HG03103 (cell line): ENCODE measurements around the gene PAXIP1.
"Not testable (repeated sequence)": the region's sequence is repeated elsewhere in the genome, so short reads cannot be mapped to it uniquely, and the experiment has no call there.

Source experiments
- ATAC-seq: cut with Tn5 transposase; IDR thresholded peaks from one replicate; pipeline ENCODE4 v1.9.1; 2021; ENCODE audit warnings: low read depth; ENCODE audit not compliant: unreplicated experiment

The PAXIP1 gene

DNA sequence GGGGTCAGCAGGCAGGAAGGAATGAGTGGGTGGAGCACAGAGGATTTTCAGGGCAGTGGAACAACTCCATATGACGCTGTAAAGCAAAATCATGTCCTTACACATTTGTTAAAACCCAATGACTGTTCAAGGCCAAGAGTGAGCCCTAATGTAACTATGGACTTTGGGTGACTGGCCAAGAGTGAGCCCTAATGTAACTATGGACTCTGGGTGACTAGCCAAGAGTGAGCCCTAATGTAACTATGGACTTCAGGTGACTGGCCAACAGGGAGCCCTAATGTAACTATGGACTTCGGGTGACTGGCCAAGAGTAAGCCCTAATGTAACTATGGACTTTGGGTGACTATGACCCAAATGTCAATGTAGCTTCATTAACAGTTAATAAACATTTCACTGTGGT is 52.0 kb downstream of the PAXIP1 start:
- ATAC-seq = no peak

DNA sequence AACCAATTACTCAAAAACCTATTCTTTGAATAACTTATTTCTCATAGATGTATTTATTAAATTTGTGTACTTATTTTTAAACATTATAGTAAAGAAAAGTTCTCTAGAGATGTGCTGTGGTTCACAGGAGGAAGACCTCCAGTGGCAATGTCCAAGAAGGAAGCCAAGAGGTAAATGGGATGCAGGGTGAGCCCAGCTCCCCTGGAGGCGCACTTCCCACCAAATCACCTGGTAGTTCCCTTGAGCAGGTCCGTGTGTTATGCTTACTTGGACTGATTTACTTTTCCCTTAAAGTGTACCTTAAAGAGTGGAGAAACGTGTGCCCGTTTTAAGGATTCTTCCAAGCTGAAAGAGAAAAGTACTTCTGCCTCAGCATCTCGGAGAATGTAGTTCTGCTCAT is 55.3 kb downstream of the PAXIP1 start:
- ATAC-seq = no peak

DNA sequence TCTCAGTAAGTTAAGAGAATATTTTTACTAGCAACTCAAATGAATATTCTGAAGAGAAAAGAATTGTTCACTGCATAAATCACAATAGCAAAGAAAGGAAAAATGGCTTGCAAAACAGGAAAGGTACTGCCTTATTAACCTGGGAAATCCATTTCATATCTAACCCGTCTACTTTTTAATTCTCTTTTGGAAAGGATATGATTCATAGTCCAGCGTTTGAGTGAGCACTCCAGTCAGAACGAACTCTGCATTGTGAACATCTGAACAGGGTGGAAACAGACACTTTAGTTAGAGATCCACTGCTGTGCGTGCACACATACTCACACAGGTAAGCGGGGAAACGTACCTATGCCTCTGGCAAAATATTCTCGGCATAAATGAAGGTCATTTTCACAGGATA is 56.8 kb downstream of the PAXIP1 start:
- no peak for ATAC-seq

DNA sequence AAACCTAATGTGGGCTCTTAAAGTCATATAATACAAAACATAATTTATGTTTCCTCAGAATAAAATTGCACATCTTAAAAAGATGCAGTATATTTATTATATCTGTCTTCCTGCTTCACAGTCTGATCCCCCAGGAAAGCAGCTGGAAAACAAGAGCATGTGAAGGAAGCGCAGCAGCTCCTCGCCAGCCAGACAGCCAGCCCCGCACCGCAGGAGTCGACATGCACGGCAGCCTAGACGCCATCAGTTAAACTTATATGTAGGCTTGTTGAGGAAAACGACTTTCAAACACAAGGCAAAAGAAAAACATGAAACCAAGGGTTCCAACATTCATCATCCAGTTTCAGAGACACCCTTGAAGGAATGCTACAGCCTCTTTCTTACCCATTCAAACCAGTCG is 59.0 kb downstream of the PAXIP1 start:
- ATAC-seq = no peak

DNA sequence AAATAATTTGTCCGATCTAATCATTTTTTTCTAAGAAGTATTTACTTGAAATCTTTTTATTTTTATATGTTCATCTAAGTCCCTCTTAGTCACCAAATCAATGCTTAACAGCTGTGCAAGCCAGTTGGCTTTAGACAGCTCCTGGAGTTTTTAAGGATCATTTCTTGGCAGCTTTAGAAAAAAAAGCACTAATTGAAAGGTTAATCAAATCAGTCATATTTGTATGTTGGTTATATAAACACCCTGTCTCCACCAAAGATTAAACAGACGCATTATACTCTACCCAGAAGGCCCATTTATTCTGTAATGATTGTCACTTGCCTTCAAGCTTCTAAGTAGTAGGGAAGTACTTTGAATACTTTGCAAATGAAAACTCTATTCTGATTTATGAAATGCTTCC is 60.2 kb downstream of the PAXIP1 start:
- no peak for ATAC-seq

DNA sequence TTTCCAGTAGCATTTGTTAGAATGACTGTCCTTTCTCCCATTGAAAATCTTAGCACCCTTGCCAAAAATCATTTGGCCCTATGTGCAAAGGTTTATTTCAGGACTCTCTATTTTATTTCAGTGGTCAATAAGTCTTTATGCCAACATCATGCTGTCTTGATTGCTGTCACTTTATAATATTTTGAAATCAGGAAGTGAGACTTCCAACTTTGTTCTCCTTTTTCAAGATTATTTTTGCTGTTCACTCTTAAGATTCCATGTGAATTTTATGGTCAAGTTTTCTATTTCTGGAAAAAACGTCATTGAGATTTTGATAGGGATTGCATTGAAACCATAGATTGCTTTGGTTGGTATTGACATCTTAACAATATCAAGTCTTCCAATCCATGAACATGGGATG is 65.1 kb downstream of the PAXIP1 start:
- no peak for ATAC-seq

DNA sequence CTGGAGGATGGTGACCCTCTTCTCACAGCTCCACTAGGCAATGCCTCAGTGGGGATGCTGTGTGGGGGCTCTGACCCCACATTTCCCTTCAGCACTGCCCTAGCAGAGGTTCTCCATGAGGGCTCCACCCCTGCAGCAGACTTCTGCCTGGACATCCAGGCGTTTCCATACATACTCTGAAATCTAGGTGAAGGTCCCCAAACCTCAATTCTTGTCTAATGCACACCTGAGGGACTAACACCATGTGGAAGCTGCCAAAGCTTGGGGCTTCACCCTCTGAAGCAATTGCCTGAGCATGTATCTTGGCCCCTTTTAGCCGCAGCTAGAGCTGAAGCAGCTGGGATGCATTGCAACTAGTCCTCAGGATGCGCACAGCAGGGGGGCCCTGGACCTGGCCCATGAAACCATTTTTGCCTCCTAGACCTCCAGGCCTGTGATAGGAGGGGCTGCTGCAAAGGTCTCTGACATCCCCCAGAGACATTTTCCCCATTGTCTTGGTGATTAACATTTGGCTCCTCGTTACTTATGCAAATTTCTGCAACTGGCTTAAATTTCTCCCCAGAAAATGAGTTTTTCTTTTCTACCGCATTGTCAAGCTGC is 68.5 kb downstream of the PAXIP1 start:
- not testable (repeated sequence) for ATAC-seq

DNA sequence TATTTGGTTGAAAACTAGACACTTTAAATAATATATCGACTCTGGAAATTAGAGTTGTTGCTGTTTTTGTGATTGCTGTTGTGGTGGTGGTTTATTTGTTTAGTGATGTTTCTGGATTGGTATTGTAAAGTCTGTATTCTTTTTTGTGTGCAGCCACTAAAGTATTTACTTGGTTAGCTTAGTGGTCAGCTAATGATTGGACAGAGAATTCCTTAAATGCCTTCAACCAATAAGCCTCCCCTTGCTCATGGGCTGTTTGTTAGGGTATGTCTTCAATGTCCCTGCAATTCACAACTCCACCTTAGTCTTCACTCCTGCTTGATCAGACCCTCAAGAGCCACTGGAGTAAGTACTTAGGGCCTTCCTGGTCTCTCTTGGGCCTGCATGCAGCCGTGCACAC is 71.0 kb downstream of the PAXIP1 start:
- ATAC-seq = no peak

DNA sequence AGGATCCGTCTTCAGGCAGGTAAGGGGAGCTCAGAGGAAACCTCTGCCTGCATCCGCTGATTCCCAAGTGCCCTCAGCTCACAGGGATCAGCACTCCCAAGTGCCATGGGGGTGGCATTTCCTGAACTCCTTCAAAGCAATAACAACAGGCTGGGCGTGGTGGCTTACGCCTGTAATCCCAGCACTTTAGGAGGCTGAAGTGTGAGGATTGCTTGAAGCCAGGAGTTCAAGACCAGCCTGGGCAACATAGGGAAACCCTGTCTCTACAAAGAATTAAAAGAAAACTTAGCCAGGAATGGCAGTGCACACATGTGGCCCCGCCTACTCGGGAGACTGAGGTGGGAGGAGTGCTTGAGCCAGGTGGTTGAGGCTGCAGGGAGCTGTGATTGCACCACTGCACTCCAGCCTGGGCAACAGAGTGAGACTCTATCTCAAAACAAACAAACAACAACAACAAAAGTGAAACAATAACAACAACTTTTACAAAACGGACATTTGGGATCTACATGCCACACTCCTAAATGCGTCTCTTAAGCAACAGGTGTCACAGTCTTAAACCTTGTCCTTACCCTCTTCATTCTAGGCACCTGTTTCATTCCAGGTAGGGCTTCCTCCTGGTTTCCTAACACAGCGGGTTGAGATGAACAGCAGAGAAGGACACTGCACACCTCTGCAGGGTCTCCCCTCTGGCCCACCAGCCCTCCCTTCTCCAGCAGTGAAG is 73.8 kb downstream of the PAXIP1 start:
- no peak for ATAC-seq

DNA sequence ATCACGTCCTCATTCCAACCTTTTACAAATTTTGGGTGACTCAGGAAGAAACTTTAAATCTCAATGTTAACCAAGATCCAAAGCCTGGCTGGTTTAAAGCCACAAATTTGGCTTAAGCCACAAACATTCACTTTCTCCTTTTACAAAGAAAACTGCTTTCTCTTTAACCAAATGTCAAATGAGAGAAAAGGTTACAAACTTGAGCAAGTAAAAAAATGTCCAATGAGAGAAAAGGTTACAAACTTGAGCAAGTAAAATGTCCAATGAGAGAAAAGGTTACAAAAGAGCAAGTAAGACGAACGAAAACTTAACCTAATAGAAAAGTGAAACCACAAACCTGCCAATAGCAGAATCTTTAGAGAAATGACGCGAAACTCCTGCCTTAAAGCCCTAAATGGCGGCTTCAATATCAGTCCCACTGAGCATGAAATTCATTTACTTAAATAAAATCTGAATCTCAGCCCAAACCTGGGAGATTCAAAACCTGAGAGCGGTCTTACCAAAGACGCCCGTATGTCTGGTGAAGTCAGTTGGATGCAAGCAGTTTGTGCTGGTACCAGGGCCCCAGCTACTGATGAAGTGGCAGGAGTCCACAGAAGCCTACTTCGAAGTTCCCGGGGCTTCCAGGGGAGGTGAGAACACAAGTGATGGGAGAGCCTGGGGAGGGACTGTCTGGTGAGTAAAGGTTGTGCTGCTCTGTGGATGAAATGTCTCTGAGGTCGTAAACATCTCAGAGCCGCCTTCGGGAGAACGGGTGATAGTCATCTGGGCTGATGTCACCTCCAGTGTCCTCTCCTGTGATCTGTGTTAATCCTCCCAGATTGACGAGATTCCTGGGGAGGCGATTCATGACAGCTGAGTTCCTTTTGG is 74.6 kb downstream of the PAXIP1 start:
- peak; percentile 65 for ATAC-seq

DNA sequence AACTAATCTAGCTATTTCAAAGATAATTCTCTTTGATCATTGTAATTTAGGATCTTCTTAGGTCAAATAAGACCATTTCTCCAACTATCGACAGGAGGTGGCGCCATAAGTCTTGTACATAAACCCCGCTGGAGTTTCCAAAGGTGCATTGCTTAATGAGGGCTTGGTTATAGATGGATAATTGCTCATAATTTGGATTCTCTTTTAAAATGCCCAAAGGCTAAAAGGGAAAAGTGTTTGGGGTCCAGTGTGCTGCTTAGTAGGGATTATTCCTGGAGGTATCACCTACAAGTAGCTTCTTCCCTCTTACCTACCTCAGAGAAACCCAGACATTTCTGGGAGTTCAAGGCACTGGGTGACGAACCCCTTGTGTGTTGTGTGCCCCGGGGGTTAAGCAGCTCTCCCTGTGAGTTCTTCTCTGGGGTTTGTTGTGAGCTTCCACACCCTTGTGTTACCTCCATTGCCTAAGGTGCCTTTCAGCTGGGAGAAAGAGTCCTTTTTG is 75.2 kb downstream of the PAXIP1 start:
- ATAC-seq = peak; percentile 44

DNA sequence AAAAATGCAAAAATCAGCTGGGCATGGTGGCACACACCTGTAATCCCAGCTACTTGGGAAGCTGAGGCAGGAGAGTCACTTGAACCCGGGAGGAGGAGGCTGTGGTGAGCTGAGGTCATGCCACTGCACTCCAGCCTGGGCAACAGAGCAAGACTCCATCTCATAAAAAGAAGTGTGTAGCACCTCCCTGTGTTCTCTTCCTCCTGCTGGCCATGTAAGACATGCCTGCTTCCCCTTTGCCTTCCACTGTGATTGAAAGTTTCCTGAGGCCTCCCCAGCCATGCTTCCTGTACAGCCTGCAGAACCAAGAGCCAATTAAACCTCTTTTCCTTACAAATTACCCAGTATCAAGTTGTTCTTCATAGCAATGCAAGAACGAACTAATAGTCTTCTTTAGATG is 80.5 kb downstream of the PAXIP1 start:
- ATAC-seq = not testable (repeated sequence)

DNA sequence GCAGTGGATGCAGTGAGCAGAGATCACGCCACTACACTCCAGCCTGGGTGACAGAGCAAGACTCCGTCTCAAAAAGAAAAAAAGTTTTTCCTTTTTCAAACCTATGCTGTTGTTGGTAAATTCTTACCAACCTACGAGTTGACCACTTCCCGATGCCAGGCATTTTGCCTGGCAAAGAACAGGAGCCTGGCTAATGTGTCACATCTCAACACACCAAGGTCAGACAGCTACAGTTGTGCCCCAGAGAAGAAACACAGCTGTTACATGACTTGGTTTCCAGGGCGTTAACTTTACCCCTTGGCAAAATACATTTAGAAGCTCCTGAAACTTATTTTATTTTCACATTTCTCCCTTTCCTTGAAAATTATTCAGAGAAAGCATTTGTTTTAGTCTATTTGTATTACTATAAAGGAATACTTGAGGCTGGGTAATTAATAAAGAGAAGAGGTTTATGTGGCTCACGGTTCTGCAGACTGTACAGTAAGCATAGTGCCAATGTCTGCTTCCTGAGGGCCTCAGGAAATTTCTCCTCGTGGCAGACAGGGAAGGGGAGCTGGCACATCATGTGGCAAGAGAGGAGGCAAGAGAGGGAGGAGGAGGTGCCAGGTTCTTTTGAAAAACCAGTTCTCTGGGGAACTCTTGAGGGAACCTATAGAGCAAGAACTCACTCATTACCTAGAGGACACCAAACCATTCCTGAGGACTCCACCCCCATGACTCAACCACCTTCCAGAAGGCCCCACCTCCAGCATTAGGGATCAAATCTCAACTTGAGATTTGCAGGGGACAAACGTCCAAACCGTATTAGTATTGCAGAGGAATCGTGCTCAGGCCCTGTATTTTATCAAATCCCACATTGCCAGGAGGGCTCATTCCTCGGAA is 83.3 kb downstream of the PAXIP1 start:
- ATAC-seq = no peak

DNA sequence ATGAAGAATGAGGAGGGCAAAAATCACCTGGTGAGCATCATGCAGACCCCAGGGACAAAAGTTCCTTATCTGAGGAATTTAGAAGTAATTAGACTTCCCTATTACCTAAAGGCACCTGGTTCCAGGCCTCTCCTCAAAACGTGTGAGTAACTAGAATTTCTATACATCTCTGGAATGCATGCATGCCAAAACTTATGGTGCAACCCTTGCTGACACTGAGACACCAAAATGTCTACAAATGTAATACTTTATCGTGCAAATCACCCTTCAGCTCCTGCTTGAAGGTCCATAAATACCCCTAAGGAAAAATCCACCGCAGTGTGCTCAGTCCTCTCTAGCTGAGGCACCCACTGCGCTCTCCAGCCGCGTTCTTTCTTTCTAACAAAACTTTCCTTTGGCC is 84.2 kb downstream of the PAXIP1 start:
- ATAC-seq = no peak

DNA sequence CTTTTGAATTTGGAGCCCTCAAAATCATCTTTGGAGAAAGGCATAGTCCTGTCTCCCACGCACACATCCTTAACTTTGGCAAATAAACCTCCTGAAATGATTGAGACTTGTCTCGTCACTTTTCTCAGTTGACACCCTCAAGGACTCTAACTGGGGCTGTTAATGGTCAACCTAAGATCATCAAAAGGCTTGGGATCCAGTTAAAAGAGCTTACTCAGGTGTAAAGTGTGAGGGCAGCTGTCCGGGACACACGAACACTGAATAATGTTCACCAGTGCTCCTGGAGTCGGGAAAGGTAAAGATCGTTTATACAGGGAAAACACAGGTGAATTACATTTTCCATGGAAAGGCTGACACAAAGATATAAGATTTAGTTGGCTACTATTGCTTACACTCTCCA is 84.7 kb downstream of the PAXIP1 start:
- no peak for ATAC-seq

DNA sequence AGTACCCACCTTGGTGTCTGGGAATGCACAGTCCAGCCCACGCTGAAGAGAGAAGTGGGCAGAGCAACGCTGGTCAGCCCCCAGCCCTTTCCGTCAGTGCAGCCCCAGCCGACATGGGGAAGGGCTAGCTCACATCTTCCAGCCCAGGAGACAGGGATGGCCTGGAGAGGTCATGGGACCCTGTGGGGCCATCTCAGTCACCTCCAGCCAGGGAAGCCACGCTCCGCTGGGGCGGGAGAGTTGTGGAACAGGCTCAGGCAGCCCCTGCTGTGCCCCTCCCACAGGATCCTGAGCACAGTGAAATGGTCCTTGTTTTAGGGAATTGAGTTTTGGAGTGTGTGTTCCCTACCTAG is 85.1 kb downstream of the PAXIP1 start:
- ATAC-seq = no peak

DNA sequence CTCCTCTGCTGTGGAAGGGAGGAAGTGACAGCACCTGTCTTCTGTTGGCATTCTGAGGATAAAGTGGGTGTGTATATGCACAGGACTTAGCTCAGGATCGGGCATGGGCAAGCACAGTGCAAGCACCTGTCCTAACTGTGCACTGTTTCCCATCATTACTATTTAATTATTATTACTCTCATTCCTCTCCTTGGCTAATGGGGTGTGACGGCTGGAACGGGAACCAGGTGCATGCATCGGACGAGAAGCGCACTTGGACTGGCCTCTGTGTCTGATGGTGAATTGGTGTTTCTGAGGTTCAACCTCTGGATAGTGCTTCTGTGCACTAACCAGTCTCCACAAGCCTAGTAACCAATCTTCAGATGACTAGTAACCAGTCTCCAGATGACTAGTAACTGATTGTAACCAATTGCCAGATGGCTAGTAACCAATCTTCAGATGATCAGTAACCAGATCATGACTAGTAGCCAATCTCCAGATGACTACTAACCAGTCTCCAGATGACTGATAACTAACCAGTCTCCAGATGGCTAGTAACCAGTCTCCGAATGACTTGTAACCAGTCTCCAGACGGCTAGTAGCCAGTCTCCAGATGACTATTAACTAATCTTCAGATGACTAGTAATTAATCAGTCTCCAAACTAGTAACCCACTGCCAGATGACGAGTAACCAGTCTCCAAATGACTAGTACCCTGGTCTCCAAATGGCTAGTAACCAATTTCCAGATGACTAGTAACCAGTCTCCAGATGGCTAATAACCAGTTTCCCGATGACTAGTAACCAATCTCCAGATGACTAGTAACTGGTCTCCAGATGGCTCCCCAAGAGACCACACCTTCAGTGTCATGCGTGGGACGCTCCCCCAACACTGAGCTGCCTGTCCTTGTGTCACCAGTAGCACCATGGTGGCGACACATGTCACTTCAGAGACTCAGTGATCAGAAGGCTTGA is 85.8 kb downstream of the PAXIP1 start:
- no peak for ATAC-seq

DNA sequence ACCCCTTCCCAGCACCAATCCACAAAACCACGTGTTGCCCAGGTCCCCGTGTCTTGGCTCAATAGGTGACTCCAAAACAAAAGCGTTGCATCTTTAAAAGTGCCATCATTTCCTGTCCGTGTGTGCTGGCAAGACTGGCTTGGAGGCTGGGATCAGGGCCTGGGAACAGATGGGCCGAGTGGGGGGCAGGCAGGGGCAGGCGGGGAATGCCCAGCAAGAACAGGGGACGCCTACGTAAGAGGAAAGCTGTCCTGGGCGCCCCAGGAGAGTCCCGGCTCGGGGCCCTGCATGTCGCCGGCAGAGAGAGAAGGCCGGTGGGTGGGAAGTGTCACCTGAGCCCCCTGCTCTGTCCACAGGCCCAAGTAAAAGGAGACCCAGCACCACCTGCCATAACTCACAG is 86.5 kb downstream of the PAXIP1 start:
- ATAC-seq = no peak

DNA sequence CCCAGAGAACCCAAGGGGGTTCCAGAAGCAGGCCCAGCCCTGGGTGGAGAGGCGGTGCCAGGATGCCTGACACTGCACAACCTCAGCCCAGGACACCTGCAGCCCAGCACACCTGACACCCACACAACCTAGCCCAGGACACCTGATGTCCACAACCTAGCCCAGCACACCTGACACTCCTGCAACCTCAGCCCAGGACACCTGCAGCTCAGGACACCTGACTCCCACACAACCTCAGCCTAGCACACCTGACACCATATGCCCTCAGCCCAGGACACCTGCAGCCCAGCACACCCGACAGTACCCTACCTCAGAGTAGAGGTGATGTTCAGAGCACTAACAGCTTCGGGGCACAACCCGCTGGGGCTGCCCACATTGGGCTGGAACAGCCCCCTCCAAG is 87.3 kb downstream of the PAXIP1 start:
- no peak for ATAC-seq

DNA sequence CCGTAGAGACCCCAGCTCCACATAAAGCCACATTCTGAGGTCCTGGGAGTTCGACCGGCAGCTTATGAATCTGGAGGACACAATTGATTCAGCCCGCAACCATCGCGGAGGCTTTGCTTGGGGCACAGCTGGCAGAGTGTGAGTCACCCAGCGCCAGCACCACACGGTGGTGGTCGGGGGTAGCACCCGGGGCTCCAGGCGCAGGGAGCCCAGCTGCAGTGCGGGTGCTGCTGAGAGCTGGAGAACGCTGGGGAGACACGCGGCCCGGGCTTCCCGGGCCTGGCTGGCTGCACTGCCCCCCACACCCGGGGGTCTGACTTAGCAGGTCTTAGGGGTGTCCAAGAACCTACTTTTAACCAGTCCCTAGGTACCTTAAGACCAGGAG is 87.9 kb downstream of the PAXIP1 start:
- ATAC-seq = no peak
